SK-N-MC (cell line): ENCODE results near the gene EVX2.

Experiments used
- DNase-seq: peaks from one replicate; pipeline ENCODE4 v3.0.0-alpha.2; 2011; ENCODE audit warnings: low read depth, low spot score
- H3K27ac ChIP-seq: fragments of 200-600 bp; sonication (generic); 2 replicates; pipeline ENCODE4 v1.5.1; 2016; ENCODE audit warnings: mixed run types
- H3K36me3 ChIP-seq: fragments of 200-600 bp; sonication (generic); 2 replicates; pipeline ENCODE4 v1.6.1; 2017; ENCODE audit warnings: antibody characterized with exemption, low read length, mixed read lengths; ENCODE audit not compliant: insufficient read depth
- H3K4me3 ChIP-seq: fragments of 200-600 bp; sonication (generic); 2 replicates; pipeline ENCODE4 v1.5.1; 2016
- H3K9ac ChIP-seq: fragments of 200-600 bp; sonication (generic); 2 replicates; pipeline ENCODE4 v1.8.0; 2017; ENCODE audit warnings: mixed run types, mixed read lengths; ENCODE audit not compliant: insufficient read length
- H3K9me3 ChIP-seq: fragments of 200-600 bp; sonication (generic); 2 replicates; pipeline ENCODE4 v1.6.1; 2017; ENCODE audit warnings: low read depth, mild to moderate bottlenecking, antibody characterized with exemption, low read length, moderate library complexity, mixed read lengths
- EZH2 ChIP-seq: fragments of 200-600 bp; sonication (generic); IDR thresholded peaks from one replicate; pipeline ENCODE4 v1.6.1; 2017; ENCODE audit warnings: antibody characterized with exemption
- FOXP2 ChIP-seq: optimal IDR thresholded peaks from 2 replicates; pipeline ENCODE3; 2011; ENCODE audit warnings: mild to moderate bottlenecking, moderate library complexity; ENCODE audit not compliant: insufficient read depth; ENCODE audit errors: extremely low read length, control extremely low read depth
- POLR2AphosphoS5 ChIP-seq: IDR thresholded peaks from 2 replicates; pipeline ENCODE4 v1.6.1; 2012; ENCODE audit warnings: mild to moderate bottlenecking, low read depth, low read length, borderline replicate concordance

The EVX2 gene

DNA sequence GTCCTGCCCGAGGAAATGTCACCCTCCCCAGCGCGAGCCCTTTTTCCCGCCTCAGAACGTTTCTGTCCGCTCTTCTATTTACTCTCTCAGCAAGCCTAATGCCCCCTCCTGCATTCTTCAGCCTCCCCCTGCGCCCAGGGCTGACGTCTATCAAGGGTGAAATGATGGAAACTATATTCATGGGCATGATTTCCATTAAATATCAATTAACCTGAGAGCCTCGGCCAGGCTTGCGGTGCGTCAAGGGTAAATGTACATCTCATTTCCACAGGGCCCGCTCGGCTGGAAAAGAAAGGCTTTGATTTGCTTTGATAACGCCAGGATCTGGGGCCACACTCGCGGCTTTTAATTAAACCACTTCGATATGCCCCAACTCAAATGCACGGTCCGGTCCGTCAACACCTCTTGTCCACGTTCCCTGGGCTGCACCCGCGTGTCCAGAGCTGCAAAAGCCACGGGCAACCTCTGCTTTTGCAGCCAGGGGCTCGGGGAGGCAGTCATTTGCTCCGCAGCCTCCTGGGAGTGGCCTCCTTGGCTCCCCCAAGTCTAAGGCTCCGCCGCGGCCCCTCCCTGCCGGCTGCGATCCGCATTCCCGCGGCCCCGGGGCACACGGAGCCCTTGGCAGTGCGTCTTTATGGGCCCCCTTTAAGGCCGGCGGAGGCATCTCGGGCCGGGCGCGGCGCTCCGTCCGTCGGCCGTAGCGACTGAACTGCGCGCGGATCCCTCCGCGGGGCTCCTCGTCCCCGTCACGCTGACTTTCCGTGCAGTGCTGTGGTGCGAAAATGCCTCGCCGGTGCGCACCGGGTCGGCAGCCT lies 45.4 kb upstream of the EVX2 start, which contains the start of gene HOXD8:
HOXD8 (plus strand) TSS at position 724 of the 815 bp plus-strand sequence. CDS start 662 bp downstream, outside the sequence.
- Histone ChIP-seq H3K4me3 (peak within 1 kb of the TSS; percentile 89), H3K36me3 (no peaks in the 10 kb centered on the region), H3K9ac (peak within 1 kb of the TSS; percentile 72), H3K27ac (peak within 1 kb of the TSS; percentile 88), H3K9me3 (no peaks in the 10 kb centered on the region)
- DNase-seq: no peak
- TF ChIP-seq FOXP2: peak; percentile 52
- TF ChIP-seq EZH2: no peak
- TF ChIP-seq POLR2AphosphoS5: peak; percentile 74

DNA sequence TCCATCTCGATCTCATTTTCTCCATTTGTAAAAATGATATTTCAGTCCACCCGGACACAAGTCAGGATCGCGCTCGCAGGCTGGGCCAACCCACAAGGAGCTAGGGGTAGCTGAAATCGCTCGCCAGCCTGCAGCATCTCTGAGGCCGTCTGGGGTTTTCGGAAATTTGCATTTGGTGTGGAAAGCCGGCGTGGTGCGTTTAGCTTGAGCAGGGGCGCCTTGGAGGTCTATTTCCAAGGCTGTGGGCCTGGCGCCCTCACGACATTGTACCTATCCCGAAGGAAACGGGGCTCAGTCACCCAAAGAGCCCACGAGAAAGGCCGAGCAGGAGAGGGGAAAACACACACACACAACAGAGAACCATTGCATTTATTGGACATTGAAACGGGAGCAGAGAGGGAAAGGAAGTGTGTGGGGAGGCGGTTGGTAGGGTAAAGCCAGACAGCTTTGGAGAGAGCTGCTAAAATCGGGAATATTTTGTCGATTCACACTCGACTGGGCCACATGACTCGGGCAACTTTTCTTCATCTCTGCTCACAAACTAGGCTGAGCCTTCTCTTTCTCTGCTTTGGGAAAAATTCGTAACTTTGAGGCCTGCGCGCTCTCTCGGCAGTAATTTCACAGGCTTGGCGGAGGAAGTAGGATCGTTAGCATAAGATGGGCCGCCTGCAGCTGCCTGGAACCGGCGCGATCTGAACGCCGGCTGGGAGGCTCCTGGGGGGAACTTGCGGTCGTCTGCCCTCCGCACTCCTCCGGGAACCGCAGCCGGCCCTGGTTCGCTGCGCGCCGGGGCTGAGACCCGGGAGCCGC lies 44.6 kb upstream of the EVX2 start:
- Histone ChIP-seq H3K9ac (peak overlapping the region; percentile 72), H3K27ac (peak overlapping the region; percentile 88), H3K9me3 (no peaks in the 10 kb centered on the region), H3K4me3 (peak overlapping the region; percentile 89), H3K36me3 (no peaks in the 10 kb centered on the region)
- TF ChIP-seq FOXP2 (no peak), POLR2AphosphoS5 (peak; percentile 30; the same call in 1 of the 2 replicates)
- no peak for DNase-seq

DNA sequence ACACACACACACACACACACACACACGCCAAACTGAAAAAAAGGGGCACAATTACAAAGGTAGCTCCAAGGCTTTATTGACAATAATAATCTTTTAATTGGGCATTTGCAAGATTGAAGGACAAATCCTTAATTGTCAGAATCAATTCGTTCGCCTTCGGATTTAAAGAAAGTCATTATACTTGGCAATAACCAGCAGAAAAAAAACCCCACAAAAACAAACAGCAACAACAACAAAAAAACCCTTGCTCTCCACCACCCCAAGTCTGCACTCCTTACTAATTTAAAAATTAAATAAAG lies 44.0 kb upstream of the EVX2 start:
- H3K36me3 ChIP-seq: no peaks in the 10 kb centered on the region
- peak overlapping the region; percentile 7 for H3K9ac ChIP-seq
- H3K4me3 ChIP-seq: peak overlapping the region; percentile 89
- TF ChIP-seq FOXP2: no peak
- TF ChIP-seq POLR2AphosphoS5: no peak
- TF ChIP-seq EZH2: no peak
- peak overlapping the region; percentile 88 for H3K27ac ChIP-seq
- no peaks in the 10 kb centered on the region for H3K9me3 ChIP-seq
- DNase-seq: no peak

DNA sequence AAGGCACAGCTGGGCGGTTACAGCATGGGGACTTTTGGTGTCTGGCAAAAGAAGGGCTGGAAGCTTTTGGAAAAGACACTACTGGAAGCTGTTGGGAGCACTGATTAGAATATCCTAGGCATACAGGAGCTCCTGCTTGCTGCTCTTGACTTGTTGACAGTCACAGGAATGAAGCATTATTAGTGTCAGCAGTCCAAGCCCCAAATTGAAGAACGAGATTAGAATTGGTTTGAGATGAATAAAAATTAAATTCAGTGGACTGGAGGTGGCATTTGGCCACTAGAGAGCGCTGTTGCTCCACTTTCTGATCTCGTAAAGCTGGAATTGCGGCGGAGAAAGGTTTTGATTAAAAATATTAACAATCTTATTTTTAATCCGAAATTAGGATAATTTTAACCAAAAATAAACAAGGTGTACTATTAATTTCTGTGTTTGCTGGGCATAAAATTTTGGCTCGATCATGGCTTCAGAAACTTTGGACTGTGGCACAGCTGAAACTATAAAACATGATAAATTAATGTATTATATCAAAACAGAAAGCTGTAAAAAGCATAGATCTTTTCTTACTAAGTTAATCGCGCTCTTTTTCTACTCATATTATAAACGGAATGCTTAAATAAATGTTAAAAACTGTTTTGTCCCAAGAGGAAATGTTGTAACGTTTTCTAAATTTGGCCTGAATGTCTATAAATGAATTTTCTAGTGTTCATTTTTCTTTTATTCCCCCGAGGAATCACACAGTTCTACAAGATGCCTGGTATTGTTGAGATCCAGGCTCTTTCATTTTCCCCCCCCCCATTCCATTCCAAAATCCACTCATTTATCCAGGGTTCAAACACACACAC lies 43.4 kb upstream of the EVX2 start:
- Histone ChIP-seq H3K9me3 (no peaks in the 10 kb centered on the region), H3K27ac (peak overlapping the region; percentile 77), H3K36me3 (no peaks in the 10 kb centered on the region), H3K9ac (peak overlapping the region; percentile 46), H3K4me3 (peak overlapping the region; percentile 89)
- no peak for TF ChIP-seq FOXP2
- no peak for TF ChIP-seq EZH2
- no peak for TF ChIP-seq POLR2AphosphoS5
- DNase-seq: no peak

DNA sequence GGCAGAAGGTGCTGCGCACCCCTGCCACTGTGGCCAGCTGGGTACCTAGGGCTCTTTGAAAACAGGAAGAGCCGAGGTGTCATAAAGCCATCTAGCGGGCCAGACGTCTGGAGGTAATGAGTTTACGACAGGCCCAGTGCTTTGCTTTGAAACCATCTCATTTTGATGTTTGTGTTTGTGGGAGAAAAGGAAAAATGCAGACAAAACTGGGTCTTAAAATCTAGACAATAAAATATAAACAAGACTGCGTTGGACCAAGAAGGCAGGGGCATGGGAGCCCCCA lies 42.0 kb upstream of the EVX2 start:
- DNase-seq: no peak
- Histone ChIP-seq H3K9me3 (no peaks in the 10 kb centered on the region), H3K9ac (no peak overlapping the region), H3K27ac (0 out of 2 replicates have a peak overlapping the region, but pooled peaks have one; percentile 26), H3K36me3 (no peaks in the 10 kb centered on the region), H3K4me3 (no peak overlapping the region)
- TF ChIP-seq FOXP2: no peak
- no peak for TF ChIP-seq POLR2AphosphoS5
- no peak for TF ChIP-seq EZH2

DNA sequence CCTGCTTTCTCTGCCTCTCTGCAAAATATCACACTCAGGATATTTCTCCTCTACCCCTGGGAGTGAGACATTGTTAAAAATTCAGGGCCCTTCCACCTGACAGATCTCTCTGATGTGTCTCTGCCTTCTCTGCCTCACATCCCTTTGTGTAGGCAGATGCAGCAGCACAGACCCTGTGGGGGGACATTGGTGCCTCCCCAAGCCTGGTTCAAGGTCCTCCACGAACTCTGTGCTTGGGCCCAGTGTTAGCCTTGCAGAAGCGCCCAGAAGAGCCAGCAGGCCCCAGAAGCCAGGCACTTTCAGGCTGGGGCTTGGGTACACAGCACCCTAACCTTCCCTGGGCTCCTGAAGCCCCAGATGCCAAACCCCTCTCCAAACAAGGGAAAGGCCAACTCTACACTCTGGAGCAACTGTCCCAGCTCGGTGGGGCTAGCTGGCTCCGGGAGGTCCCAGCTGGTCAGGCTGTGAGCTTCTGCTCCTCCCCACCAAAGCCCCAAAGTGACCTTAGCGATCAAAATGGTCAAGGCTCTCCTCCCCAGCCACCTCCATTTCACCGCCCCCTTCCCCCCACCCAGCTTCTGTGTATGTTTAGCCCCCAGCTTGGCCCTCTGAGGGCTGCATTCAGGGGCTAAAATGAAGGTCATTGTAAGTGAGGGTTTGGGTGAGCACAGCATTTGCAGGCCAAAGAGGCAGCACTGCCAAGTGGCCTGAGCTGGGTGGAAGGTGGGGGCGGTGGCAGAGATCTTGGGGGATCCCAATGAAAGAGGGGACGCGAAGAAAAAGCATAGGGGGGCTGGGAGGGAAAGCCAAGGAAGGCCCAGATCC lies 41.4 kb upstream of the EVX2 start:
- no peak for TF ChIP-seq EZH2
- TF ChIP-seq FOXP2: no peak
- TF ChIP-seq POLR2AphosphoS5: no peak
- no peaks in the 10 kb centered on the region for H3K36me3 ChIP-seq
- H3K27ac ChIP-seq: no peak overlapping the region
- no peak overlapping the region for H3K4me3 ChIP-seq
- H3K9ac ChIP-seq: no peak overlapping the region
- no peak for DNase-seq
- H3K9me3 ChIP-seq: no peaks in the 10 kb centered on the region

DNA sequence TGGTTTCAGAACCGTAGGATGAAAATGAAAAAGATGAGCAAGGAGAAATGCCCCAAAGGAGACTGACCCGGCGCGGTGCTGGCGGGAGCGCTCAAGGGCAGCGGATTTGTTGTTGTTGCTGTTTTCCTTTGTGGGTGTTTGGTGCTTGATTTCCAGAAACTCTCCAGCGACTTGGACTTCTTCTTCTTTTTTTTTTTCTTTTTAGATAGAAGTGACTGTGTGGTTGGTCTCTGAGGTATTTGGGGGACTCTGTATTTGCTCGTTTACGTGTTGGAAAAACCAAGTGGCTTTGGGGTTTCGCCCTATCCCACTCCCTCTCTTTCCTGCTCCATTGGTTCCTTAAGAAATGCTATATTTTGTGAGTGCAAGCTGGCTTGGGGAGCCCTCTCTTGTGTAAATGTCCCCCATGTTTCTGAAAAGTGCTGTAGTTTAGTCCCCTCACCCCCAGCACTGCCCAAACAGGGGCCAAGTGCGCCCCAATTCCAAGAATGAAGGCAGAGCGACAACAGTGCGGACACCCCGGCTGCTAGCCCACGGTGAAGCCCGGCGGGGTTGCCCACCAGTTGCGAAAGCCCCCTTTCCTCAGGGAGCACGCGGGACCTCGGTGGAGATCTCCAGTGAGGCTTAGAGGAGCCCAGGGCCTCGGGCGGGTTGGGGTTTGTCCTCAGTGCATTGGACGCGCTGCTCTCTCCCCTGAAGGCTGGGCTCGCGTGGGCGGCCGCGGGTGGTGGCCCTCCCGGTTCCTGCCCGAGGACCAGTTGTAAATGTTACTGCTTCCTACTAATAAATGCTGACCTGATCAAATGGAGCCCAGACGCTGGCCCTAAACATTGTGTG lies 40.6 kb upstream of the EVX2 start:
- DNase-seq: no peak
- peak overlapping the region; percentile 84 for H3K9ac ChIP-seq
- peak overlapping the region; percentile 93 for H3K4me3 ChIP-seq
- H3K27ac ChIP-seq: no peak overlapping the region
- TF ChIP-seq POLR2AphosphoS5: no peak
- TF ChIP-seq FOXP2: no peak
- TF ChIP-seq EZH2: no peak
- H3K36me3 ChIP-seq: peaks cover 6% of the 10 kb centered on the region; the same call in 1 of the 2 replicates
- no peaks in the 10 kb centered on the region for H3K9me3 ChIP-seq
